Subcutaneous preadipocyte (primary cell): ENCODE measurements around the gene RASGRP4. TPM values are rescaled to one million over a fixed set of nuclear protein-coding genes. Genes with fewer than 3 reads are reported as not detected.

Experiments
- total RNA-seq: library from RNA; depleted of rRNA; stranded (reverse); fragments of >200 nt; gene quantifications from 2 replicates; pipeline ENCODE4 v1.2.3, GENCODE V29; 2012

The RASGRP4 gene
- not detected in 2 replicates for total RNA-seq

GRCh38 chr19:38425810-38426466 is at the start of gene RASGRP4:
TSS of gene RASGRP4 (minus strand) at chr19:38426219. CDS start at chr19:38426091, 128 bp downstream.

GRCh38 chr19:38433268-38433733 is 7.3 kb upstream of the RASGRP4 start, which contains the start of gene RYR1:
TSS of gene RYR1 (plus strand) at chr19:38433691. CDS start at chr19:38433830, 139 bp downstream.

GRCh38 chr19:38402967-38403674 is 22.9 kb downstream of the RASGRP4 start, which contains the start of gene FAM98C:
TSS of gene FAM98C (plus strand) at chr19:38403093. CDS start at chr19:38403154, 61 bp downstream.

GRCh38 chr19:38388349-38389100 is 37.5 kb downstream of the RASGRP4 start, which contains the start of gene SPRED3:
TSS of gene SPRED3 (plus strand) at chr19:38388697. CDS start at chr19:38390303, 1,606 bp downstream.

GRCh38 chr19:38387550-38388348 is 38.3 kb downstream of the RASGRP4 start, which contains the start of gene GGN:
TSS of gene GGN (minus strand) at chr19:38388034. CDS start at chr19:38387261, 773 bp downstream.

GRCh38 chr19:38374332-38375097 is 51.5 kb downstream of the RASGRP4 start, which contains the start of gene PSMD8:
TSS of gene PSMD8 (plus strand) at chr19:38374571. CDS start at chr19:38374602, 31 bp downstream.

Other genes with a start within 250 kb of the RASGRP4 start
- gene DPF1, start 202.0 kb downstream of the RASGRP4 start, total RNA-seq, result 0.73 and 2.7 TPM in 2 replicates
- gene PPP1R14A, start 169.8 kb downstream of the RASGRP4 start, total RNA-seq, result not detected in 2 replicates
- not detected in 2 replicates for gene SPINT2, start 161.6 kb downstream of the RASGRP4 start, total RNA-seq
- not detected in 2 replicates for gene C19orf33, start 122.0 kb downstream of the RASGRP4 start, total RNA-seq
- 63.1 and 75.0 TPM in 2 replicates for gene YIF1B, start 110.3 kb downstream of the RASGRP4 start, total RNA-seq
- gene KCNK6, start 106.4 kb downstream of the RASGRP4 start, total RNA-seq, result 0.73 and 1.4 TPM in 2 replicates
- gene CATSPERG, start 90.4 kb downstream of the RASGRP4 start, total RNA-seq, result 0.37 and 0.39 TPM in 2 replicates
- 364 and 400 TPM in 2 replicates for gene PSMD8, start 51.6 kb downstream of the RASGRP4 start, total RNA-seq
- 0.37 and 0.78 TPM in 2 replicates for gene GGN, start 38.2 kb downstream of the RASGRP4 start, total RNA-seq
- gene SPRED3, start 37.5 kb downstream of the RASGRP4 start, total RNA-seq, result 2.9 and 4.3 TPM in 2 replicates
- gene FAM98C, start 23.1 kb downstream of the RASGRP4 start, total RNA-seq, result 8.8 and 9.6 TPM in 2 replicates
- not detected in 2 replicates for gene RYR1, start 7.5 kb upstream of the RASGRP4 start, total RNA-seq
- under 0.01 TPM in 1 of 2 replicates, not detected in the other for gene MAP4K1, start 191.7 kb upstream of the RASGRP4 start, total RNA-seq
- gene EIF3K, start 193.0 kb upstream of the RASGRP4 start, total RNA-seq, result 215 and 358 TPM in 2 replicates
- 109 and 160 TPM in 2 replicates for gene ACTN4, start 221.4 kb upstream of the RASGRP4 start, total RNA-seq